Ramos (cell line): ENCODE results near the gene MRPS7.
"Not testable (repeated sequence)": the region's sequence is repeated elsewhere in the genome, so short reads cannot be mapped to it uniquely, and the experiment has no call there.

Experiments used
- in situ Hi-C: fragments of 300-500 bp; cut with MboI; formaldehyde crosslinking; loops from one replicate; pipeline ENCODE4 v1.14.3; 2022; ENCODE audit warnings: low sequenced_read_pairs; ENCODE audit not compliant: unreplicated experiment

The MRPS7 gene

GRCh38 chr17:75242461-75243042 is 19.1 kb upstream of the MRPS7 start:
- in situ Hi-C loops, result loop anchor here (10.0 kb wide), 1 partner anchor 172 kb away; no protein-coding TSS in a partner anchor

- in situ Hi-C loops, result loop anchor here (10.0 kb wide), 1 partner anchor 171 kb away; no protein-coding TSS in a partner anchor
Measured at GRCh38 chr17:75244133-75244866, 17.4 kb upstream of the MRPS7 start.

- in situ Hi-C loops, result loop anchor here (10.0 kb wide), 1 partner anchor 170 kb away; no protein-coding TSS in a partner anchor
Measured at GRCh38 chr17:75245011-75245410, 16.7 kb upstream of the MRPS7 start.

- in situ Hi-C loops, result loop anchor here (10.0 kb wide), 1 partner anchor 168 kb away; no protein-coding TSS in a partner anchor
Measured at GRCh38 chr17:75246404-75246803, 15.3 kb upstream of the MRPS7 start.

GRCh38 chr17:75249564-75249963 is 12.1 kb upstream of the MRPS7 start:
- in situ Hi-C loops, result loop anchor here (10.0 kb wide), 1 partner anchor 165 kb away; no protein-coding TSS in a partner anchor

- in situ Hi-C loops, result no loop called here
Measured at GRCh38 chr17:75250009-75250471, 11.6 kb upstream of the MRPS7 start.

GRCh38 chr17:75252039-75252816 is 9.5 kb upstream of the MRPS7 start:
- in situ Hi-C loops, result no loop called here

- in situ Hi-C loops, result not testable (repeated sequence)
Measured at GRCh38 chr17:75255954-75256698, 5.6 kb upstream of the MRPS7 start.

- in situ Hi-C loops, result not testable (repeated sequence)
Measured at GRCh38 chr17:75257228-75257627, 4.5 kb upstream of the MRPS7 start.

GRCh38 chr17:75260641-75261335 is 891 bp upstream of the MRPS7 start:
- in situ Hi-C loops, result no loop called here

- in situ Hi-C loops, result no loop called here
Measured at GRCh38 chr17:75262112-75262606, 480 bp downstream of the MRPS7 start.

- in situ Hi-C loops, result no loop called here
Measured at GRCh38 chr17:75263055-75263454, 1.4 kb downstream of the MRPS7 start.

- in situ Hi-C loops, result no loop called here
Measured at GRCh38 chr17:75265614-75266315, 4.1 kb downstream of the MRPS7 start.

- in situ Hi-C loops, result no loop called here
Measured at GRCh38 chr17:75266316-75267152, 4.9 kb downstream of the MRPS7 start.

GRCh38 chr17:75267153-75267410 is 5.4 kb downstream of the MRPS7 start:
- in situ Hi-C loops, result no loop called here

- in situ Hi-C loops, result no loop called here
Measured at GRCh38 chr17:75267411-75268232, 5.9 kb downstream of the MRPS7 start.

- in situ Hi-C loops, result no loop called here
Measured at GRCh38 chr17:75269844-75270217, 8.2 kb downstream of the MRPS7 start.
